HTR-8/SVneo (cell line): ENCODE results near the gene KTN1.
A peak's percentile ranks its signal among the peaks of the same experiment; 100 is the strongest.

ENCODE experiments used
- DNase-seq: peaks from one replicate; pipeline ENCODE4 v3.0.0; 2011; ENCODE audit warnings: low spot score, mixed read lengths; ENCODE audit not compliant: insufficient read length
- FAIRE-seq: peaks from 2 replicates; lab custom pipeline; 2011; peaks lifted over from hg19 to GRCh38; lab: Jason Lieb, UNC

Gene KTN1

DNA sequence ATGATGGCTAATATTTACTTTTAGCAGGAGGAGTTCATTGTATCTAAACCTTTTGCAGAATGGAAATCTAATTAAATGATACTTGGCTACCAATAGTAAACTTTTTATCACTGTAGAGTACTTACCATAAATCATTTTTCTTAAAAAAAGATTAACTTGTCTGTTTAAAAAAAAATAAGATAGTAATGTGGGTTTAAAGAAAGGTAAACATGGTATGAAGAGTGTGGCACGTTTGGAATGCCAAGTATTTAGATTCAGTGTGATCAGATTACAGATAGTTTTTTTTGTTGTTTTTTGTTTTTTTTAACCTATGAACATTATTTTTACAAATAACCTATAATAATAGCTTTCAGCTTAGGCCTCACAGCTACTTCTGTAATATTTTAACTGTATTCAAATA lies 25.8 kb downstream of the KTN1 start:
- FAIRE-seq (peak; percentile 70), DNase-seq (no peak)

DNA sequence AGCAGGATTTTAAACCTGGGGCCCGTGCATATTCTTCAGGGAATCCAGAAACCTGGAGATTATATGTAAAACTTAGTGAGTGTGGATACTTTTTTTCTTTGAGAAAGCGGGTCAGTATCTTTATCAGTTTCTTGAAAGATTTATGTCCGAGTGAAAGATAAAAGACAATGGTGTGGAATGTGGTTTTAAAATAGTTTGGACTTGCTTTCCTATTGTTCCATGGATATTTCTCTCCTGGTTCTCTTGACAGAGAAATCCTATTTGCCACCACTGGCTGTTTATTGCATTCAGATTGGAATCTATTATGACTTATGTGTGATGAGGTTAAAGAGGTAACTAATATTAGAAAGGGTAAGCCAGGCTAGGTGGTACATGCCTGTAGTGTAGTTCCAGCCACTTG lies 27.4 kb downstream of the KTN1 start:
- FAIRE-seq (peak; percentile 79), DNase-seq (no peak)

DNA sequence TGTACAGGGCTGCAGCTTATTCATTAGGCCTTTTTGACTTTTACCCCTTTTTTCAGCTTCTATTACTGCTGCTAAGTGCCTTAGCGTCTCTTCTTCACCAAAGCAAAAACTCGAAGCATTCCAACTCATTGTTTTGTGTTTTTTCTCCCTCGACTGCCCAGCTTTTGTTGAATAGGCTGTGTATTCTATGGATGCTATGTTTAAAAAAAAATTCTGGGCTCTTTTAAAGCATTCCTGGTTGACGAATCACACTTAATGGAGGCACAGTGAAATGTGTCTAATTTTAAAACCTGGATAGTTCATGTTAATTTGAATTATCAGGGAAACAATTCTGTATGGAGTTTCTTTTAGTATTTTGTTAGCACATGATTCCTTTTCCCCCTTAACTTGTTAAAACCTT lies 29.7 kb downstream of the KTN1 start:
- FAIRE-seq (no peak), DNase-seq (no peak)

DNA sequence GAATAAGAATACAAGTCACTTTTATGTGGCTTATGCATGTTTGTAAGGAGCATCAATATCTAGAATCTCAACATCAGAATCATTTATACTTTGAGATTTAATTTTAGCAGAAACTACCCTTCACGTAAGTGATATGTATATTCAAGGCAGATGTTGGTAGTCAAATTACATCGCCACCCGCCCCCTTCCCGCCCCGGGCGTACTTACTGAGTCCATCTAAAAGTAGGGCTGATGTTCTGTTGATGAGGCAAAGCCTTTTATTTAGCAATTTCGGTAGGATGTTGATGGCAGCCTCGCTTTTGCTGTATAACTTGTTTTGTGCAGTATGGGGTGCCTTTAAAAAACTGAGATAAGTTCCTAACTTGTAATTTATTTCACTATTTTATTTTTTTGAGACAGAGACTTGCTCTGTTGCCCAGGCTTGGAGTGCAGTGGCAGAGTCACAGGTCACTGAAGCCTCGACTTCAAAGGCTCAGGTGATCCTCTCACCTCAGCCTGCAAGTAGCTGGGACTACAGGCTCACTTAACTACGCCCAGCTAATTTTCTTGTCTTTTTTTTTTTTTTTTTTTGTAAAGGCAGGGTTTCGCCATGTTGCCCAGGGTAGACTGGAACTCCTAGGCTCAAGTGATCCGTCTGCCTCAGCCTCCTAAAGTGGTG lies 30.8 kb downstream of the KTN1 start:
- no peak for DNase-seq
- peak; percentile 70 for FAIRE-seq

DNA sequence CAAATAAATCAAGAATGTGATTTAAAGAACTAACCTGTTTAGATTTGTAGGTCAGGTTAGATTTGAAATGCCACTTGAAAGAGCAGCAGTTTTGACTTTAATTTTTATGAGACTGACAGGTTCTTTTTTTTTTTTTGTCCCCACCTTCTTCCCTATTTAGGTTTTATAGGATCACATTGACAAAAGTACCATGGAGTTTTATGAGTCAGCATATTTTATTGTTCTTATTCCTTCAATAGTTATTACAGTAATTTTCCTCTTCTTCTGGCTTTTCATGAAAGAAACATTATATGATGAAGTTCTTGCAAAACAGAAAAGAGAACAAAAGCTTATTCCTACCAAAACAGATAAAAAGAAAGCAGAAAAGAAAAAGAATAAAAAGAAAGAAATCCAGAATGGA lies 31.9 kb downstream of the KTN1 start:
- FAIRE-seq (no peak), DNase-seq (no peak)

DNA sequence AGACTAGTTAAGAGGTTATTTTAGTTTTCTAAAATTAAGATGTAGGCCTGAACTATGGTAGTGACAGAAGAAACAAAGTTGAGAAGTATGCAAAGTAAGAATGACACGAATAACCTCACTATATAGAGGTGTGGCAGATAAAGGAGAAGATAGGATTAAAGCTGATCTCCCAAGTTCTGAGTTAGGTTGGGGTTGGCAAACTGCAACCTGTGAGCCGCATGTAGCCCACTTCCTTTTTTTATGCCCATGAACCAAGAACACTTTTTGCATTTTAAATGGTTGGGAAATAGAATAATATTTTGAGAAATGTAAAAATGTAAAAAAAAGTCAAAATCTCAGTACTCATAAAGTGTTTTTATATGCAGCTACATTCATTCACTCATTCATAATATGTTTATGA lies 34.3 kb downstream of the KTN1 start:
- FAIRE-seq (no peak), DNase-seq (no peak)

DNA sequence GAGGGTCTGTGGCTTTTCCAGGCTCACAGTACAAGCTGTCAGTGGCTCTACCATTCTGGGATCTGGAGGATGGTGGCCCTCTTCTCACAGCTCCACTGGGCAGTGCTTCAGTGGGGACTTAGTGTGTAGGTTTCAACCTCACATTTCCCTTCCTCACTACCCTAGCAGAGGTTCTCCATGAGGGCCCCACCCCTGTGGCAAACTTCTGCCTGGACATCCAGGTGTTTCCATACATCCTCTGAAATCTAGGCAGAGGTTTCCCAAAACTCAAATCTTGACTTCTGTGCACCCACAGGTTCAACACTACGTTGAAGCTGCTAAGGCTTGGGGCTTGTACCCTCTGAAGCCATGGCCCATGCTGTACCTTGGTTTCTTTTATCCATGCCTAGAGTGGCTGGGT lies 40.3 kb downstream of the KTN1 start:
- FAIRE-seq: no peak

DNA sequence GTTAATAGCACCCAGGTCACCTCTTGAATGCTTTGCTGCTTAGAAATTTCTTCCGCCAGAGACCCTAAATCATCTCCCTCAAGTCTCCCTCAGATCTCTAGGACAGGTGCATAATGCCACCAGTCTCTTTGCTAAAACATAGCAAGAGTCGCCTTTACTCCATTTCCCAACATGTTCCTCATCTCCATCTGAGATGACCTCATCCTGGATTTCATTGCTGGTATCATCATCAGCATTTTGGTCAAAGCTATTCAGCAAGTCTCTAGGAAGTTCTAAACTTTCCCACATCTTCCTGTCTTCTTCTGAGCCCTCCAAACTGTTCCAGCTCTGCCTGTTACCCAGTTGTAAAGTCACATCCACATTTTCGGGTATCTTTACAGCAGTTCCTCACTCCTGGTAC lies 41.0 kb downstream of the KTN1 start:
- FAIRE-seq (no peak), DNase-seq (no peak)

More for the DNA sequence above, 40.3 kb downstream of the KTN1 start:
- DNase-seq: no peak

DNA sequence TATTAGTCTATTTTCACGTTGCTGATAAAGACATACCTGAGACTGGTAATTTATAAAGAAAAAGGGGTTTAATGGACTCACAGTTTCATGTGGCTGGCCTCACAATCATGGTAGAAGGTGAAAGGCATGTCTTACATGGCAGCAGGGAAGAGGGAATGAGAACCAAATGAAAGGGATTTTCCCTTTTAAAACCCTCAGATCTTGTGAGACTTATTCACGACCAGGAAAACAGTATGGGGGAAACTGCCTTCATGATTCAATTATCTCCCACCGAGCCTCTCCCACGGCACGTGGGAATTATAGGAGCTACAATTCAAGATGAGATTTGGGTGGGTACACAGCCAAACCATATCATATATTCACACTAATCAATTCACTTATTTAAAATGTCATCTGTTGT lies 41.4 kb downstream of the KTN1 start:
- peak; percentile 28 for FAIRE-seq

DNA sequence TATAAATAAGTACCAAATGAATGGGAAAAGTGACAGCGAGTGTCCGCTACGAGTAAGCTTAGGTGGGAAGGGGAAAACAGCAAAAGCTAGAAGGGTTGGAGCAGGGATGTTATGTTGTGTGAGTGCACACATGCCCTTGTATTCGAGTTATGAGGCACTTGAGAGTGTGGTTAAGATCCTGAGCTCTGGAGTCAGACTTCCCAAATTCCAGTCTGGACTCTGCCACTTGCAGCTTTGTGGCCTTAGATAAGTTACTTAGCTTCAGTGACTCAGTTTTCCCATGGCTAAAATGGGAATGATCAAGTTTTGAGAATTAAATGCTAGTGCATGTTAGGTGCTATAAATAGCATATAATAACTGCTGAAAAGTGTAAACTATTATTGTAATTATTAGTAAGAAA lies 44.9 kb downstream of the KTN1 start:
- FAIRE-seq (peak; percentile 28), DNase-seq (no peak)

More for the DNA sequence above, 41.4 kb downstream of the KTN1 start:
- no peak for DNase-seq

DNA sequence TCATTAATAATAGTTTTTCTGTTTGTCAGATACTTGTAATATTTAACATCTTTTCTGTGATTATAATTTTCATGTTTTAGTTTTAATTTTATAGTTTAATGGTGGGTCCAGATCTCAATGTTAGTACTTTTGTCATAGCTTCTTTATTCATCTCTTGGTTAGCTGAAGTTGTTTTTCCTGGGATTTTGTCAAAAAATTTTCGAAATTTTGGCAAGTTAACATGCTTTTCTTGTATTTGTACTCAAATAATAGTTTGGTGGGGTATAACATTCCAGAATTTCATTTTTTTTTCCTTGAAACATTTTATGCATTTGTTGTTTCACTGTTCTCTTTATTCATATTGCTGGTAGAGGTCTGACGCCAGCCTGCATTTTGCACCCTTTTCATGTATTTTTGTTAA lies 45.5 kb downstream of the KTN1 start:
- DNase-seq (no peak), FAIRE-seq (no peak)

DNA sequence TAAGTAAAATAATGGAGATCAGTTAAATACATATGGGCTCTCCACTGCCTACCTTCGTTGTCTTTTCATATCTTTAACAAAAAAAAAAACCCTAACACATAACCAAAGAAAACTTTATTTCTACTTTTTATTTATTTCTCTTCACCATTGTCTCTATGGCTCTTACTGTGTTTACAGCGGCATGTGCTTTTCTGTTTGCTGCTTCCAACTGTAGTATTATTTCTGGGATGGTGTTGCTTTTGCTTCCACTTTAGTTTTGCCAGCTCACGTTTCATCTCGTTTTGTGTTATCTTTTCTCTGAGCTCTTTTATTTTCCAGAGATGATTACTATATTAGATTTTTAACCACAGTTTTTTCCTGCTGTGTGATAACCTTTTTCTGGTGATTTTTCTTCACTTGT lies 46.1 kb downstream of the KTN1 start:
- no peak for FAIRE-seq
- no peak for DNase-seq

DNA sequence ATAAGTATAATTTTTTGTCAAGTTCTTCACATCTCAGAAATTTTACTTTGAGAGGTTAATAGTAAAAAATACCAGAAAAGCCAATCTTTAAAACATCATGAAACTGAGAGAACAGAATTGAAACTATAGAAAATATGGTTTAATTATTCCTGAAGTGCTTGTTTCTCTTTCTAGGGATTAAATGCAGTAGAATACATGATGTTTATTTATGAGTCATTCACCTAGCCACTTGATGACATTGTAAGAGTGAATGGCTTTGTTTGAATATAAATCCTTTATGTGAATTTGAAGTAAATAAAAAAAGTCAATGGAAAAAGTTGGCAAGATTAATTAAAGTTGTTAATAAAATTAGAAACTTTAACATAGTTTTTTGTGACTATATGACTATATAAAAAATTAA lies 48.4 kb downstream of the KTN1 start:
- DNase-seq: no peak
- FAIRE-seq: no peak

DNA sequence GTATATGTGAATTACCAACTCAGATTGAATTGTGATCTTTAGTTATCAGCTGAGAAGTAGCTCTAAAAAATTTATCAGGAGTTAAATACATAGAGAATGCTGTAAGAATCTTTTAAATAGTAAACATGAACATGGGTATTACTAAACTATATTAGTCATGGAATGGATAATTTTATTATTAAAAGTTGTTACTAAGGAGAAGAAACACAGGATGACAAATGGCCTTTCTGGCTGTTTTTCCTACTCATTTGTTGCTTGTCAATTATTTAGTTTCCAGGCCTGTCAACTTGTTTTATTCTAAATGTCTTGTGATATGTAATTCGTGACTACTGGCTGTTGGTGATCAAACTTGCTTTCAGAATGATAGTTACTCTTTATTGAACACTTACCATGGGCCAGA lies 58.7 kb downstream of the KTN1 start:
- FAIRE-seq: no peak
- DNase-seq: no peak

DNA sequence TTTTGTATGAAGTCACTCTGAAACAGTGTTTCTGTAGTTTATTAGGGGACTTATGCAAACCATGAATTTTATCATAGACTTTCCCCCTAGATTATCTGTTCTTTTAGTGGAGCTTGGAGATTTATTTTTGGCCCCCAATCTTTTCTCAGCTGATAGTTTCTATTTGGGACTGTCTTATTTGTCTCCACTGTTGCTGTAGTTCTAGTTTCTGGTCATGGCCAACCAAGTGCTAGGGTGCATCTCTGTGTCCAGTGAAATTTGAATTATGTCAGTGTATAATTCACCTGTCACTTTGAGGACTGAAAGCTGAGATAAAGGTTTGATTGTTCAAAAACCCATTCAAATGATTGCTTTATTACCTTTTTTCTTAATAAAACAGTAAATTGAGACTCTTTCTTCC lies 61.3 kb downstream of the KTN1 start:
- FAIRE-seq (peak; percentile 80), DNase-seq (no peak)

DNA sequence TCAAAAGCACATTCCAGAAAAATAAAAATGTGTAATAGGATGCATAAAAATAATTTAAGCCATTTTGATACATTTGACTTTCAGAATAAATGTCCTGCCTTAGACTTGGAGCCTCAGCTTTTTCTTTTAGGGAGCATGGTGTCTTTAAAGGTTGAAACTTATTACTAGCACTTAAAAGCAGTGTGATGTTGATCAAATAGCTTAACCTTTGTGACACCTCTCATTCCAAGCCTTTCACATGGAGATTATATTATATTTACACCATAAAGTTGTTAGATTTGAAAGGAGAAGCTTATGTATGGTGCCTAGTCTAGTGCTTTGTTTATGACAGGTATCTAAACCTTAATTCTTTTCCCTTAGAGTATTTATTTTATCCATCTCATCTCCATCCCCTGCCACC lies 61.9 kb downstream of the KTN1 start:
- FAIRE-seq: peak; percentile 20
- no peak for DNase-seq

DNA sequence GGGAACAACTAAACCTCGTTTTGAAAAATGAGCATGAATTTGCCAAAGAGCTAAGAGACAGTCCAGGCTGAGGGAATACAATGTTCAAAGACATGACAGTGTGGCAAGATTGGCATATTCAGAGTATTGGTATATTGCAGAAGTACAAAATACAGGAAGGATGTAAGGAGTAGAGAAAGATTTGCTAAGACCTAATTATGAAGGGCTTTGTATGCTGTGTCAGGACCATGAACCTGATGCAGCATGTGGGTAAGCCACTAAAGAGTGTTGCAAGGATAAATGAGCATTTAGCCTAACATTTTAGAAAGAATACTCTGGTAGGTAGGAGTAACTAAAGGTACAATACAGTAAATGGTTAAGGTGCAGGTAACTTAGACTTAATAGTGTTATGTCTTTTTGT lies 65.1 kb downstream of the KTN1 start:
- FAIRE-seq: peak; percentile 91

DNA sequence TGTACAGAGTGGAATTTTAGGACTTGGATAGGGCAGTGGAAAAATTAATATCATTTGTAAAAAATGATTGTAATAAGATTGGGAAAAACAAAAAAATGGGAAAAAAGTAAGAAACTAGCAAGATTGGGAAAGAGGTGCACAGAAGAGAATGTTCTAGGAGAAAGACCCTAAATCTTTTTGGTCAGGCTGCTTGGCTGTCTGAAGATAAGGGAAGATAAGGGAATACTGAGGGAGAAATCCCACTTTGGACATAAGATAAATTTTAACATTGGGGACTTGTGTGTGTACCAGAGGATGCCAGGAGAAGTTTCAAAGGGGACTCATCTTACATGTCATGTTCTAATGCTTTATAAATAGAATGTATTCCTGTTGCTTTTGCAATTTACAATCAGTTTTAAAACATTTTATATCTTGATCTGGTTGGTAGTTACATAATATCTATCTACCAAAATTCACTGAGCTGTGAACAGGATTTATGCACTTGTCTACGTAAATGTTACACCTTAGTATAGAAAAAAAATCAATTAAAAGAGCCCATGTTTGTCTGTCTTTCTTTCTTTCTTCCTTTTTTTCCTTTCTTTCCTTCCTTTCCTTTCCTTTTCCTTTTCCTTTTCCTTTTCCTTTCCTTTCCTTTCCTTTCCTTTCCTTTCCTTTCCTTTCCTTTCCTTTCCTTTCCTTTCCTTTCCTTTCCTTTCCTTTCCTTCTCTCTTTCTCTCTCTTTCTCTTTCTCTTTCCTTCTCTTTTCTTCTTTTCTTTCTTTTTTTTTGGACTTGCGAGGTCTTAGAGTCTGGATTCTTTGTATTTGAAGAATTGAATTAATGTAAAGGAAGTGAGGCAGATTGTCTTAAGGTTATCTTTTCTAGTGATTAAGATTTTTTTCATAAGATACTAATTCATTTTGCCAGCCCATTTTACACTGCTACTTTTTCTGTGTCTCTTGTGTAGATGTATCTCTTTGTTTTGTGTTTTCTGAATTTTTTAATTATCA lies 66.1 kb downstream of the KTN1 start:
- FAIRE-seq (no peak), DNase-seq (no peak)

More for the DNA sequence above, 65.1 kb downstream of the KTN1 start:
- no peak for DNase-seq

DNA sequence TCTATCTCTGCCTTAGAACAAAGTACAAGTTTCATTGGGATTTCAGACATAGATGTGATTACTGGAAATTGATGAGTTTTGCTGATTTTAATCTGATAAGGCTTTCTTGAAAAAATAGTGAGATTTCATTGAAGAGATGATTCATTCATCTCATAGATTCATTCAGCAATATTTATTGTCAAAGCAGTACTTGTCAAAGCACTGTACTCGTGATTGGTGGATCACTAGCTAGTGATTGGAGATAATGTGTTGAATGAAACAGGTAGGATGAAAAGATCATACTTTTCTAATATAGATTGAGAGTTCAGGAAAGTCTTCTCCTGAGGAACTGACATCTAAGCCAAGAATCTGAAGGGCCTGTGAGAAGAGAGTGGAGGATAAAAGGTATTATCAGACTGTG lies 71.0 kb downstream of the KTN1 start:
- FAIRE-seq: peak; percentile 23
- DNase-seq: no peak

DNA sequence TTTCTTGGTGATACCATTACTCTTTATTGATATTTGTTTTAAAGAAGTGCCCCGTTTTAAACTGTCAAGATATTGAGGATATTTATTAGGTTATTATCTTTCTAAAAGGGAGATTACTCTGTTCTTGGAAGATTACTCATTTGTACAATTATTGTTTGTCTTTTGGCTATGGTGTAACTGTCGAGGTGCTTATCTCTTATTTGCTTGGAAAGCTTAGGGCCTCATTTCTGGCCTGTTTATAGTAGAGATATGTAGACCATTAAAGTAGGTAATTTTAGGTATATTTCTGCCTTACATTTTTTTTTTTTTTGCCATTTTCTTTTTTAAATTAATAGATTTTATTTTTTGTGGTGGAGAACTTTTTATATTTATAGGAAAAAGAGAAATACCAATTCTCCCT lies 74.2 kb downstream of the KTN1 start:
- FAIRE-seq (no peak), DNase-seq (no peak)

DNA sequence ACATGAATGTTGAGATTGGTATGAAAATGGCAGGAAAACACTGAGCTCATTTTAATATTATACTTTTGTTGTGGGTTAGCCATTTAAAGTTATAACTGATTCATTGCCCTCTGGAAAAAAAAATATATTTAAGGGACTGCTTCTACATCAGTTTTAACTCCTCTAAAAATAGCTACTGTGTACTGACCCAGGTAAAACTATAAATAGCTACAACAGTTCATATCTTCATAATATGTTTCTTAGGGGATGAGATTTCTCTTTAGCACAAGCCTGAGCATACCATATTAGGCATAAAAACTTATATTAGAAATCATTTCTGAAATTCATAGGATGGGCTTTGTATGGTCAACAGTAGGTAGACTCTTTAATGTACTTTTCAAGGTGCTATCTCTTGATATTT lies 81.0 kb downstream of the KTN1 start:
- FAIRE-seq (no peak), DNase-seq (no peak)
